HG03025 (cell line): Measurements from ENCODE around the gene C1orf50.
"Not testable (repeated sequence)": the region's sequence is repeated elsewhere in the genome, so short reads cannot be mapped to it uniquely, and the experiment has no call there.

Source experiments
- ATAC-seq: cut with Tn5 transposase; IDR thresholded peaks from one replicate; pipeline ENCODE4 v1.9.1; 2021; ENCODE audit warnings: mild to moderate bottlenecking, moderate library complexity; ENCODE audit not compliant: unreplicated experiment, low FRiP score

Gene C1orf50

DNA sequence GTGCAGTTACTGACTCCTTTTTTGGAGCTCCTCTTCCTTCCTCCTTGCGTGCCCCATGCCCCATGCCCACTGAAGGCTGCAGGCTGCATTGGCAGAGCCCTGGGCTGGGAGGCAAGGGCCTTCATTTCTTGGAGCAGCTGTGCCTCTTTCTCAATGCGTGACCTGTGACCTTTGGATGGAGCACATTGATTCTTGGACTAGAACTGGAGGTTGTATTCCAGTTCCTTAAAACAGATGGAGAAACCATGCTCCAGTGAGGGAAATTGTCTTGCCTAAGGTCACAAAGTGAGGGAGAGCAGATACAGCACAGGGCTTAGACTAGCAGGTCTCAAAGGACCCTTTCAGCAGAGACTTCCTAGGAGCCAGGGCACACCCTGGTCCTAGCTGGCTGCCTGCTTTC lies 26.8 kb downstream of the C1orf50 start:
- no peak for ATAC-seq

DNA sequence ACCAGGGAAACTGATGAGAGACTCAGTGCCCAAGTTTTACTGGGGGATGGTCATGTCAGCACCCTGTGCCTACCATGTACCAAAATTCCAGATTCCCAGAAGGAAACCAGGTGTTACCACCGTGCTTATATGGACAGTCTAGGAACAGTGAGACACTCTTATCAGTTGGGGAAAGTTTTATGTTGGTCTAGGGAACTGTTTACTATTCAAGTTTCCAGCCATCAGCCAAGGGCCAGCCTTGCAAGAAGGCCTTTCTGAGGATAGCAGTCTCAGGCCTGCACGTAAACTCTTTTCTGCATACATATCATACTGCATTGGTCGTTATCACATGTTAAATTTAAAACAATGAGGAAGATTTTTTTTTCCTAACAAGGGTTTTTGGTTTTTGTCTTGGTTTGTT lies 30.4 kb downstream of the C1orf50 start:
- no peak for ATAC-seq

DNA sequence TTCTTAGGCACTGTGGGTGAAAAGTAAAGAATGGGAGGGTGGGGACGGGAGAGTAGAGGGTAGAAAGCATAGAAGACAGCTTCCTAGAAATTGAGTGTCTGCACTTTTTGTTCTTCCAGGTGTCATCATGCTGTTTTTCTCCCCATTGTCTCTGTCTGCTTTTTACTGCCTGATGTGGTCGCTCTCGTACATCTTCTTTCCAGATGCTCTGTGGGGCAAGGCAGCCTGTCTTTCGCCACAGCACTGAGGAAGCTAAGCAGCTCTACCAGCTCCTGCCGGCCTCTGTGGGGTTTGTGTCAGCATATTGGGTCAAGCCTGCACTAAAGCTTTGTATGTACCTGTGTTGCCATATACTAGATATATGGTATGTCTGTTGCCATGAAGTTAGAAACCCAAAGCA lies 30.9 kb downstream of the C1orf50 start:
- no peak for ATAC-seq

DNA sequence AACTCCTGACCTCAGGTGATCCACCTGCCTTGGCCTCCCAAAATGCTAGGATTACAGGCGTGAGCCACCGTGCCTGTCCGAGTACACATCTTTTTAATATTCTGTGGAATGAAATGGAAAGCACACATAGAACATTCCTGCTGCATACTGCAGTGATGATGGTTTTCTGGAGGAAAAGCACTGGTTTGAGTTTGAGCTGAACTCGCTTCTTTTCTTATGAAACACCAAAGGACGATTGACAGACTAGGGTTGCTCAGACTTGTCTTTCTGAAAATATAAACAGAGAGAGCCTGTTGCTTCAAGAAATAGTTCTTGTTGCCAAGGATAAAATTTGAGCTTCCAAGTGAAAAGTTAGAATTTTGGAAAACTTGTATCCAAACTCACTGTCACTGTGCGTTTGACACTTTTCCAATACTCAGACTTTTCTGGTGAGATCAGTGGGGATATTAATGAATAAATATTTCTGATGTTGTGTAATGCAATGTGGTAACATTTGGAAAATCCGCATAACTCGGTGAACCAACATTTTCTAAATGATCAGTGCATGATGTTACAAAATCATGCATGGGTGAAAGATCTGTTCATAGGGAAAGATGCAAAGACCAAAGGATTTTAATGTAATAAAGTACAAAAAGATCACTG lies 34.9 kb downstream of the C1orf50 start:
- no peak for ATAC-seq

DNA sequence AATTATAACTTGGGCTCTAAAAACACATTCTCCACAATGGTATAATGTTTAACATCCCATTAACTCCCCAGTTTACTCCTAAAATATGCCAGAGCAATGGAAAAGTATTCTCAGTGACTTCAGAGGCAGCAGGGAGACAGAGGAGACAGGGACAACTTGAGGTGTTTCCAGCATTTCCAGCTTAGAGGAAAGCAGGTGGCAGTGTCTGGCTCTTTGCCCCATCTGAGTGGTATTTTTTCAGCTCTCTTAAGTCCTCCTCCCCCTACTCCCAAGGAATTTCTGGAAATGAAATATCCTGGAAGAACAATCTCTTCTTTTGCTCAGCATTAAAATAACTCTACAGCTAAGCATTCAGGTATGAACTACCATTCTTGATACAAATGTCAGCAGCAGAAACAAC lies 39.1 kb downstream of the C1orf50 start:
- no peak for ATAC-seq

DNA sequence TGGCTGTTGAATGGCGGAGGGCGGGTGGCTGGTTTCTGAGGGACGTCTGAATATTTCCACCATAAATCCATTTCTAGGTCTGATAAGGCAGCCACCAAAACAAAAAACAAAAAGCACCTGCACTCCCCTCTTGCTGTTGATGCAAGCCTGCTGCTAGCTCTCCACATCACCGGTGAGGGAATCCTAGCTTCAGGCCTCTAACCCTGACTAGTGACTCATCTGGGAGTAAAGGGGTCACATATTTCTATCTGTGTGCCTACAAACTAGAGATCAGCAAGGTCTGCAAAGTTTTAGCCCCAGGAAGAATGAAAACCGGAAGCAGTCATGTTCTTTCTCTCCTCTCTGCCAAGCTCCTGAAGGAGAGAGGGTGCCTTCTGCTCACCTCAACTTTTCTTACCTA lies 39.5 kb downstream of the C1orf50 start:
- no peak for ATAC-seq

DNA sequence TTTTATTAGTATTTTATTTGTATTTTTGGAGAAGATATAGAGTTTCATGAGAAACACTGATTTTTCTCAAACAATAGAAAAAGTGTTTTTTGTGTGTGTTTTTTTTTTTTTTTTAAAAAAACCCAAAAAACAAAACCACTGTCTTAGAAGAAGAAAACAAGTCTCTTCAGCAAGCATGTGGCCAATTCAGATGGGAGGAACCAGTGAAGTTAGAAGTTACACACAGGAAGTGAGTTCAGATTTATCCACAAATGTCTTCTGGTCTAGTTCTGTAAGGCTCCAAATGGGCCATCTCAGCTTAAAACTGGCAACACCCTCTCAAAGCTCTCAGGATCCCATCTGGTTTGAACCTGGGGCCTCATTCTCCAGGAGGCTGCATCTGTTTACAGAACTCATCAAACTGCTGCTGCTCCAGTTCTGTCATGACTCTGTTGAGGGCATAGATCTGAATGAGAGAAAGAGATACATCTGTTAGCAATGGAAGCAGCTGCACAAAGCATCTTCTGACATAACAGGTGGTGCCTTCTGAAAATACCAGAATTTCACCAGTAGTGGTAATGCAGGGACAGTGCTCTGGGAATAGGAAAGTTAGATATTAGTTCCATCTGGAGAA lies 40.1 kb downstream of the C1orf50 start:
- ATAC-seq, result no peak

DNA sequence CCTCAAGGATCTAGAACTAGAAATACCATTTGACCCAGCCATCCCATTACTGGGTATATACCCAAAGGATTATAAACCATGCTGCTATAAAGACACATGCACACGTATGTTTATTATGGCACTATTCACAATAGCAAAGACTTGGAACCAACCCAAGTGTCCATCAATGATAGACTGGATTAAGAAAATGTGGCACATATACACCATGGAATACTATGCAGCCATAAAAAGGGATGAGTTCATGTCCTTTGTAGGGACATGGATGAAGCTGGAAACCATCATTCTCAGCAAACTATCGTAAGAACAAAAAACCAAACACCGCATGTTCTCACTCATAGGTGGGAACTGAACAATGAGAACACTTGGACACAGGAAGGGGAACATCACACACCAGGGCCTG lies 47.8 kb downstream of the C1orf50 start:
- not testable (repeated sequence) for ATAC-seq

DNA sequence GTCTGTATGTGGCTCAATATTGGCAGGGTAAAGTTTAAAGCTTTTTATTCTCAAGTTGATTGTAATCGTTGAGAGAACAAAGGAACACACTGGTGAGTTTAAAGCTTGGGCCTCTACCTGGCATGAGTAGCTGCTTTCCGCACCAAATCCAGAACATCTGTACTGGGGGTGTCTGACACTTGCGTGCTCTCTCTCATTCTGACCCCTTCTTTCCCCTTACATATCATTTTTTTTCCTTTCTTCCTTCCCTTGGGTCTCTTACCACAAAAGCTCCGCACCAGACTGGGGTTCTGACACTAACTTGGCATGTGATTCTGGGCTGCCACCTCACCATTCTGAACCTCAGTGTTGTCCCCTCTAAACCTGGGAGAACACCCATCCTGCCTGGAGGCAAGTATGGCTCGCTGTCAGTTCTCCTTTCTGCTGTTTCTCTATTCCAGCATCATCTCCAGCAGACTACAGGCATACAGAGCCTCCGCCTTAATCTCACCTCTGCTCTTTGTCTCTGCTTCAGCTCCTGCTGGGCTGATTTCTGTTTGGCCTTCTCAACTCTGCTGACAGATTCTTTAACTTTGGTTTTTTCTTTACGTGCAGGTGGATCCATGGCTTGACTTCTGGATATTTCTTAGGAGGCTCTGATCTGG lies 49.0 kb downstream of the C1orf50 start:
- ATAC-seq, result no peak

DNA sequence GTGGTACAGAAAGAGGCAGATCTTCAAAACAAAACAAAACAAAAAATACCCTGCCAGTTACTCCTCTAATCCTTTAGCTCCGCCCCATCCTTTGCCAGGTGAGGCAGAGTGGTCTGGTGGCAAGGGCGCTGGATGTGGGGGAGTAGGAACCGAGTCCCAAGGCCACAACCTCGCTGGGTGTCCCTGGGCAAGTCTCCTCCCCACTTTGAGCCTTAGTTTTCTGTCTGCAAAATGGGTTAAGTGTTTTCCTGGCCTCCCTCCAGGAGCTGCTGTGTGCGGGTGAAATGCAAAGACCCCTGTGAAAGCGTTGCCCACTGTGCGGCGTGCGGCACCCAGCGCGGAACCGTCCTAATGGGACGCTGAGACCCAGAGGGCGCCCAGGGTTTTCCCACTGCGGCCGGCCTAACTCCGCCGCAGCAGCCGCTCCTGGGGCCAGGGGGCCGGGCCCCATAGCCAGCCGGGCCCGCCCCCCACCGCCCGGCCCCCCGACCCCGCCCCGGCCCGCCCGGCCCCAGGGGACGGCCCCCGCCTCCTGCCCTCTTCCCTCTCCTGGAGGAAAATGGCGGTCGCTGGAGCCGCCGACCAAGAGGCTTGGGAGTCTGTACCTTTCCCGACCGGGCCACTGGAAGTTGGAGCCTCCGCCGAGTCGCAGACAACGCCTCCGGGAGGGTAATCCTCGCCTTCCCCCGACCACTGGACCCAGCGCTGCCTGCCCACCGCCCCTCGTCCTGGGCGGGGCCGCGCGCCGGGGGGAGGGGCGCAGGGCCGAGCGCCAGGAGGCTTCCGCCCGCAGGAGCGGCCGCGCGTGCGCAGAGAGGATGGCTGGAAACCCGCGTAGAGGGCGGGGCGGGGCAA lies 49.8 kb downstream of the C1orf50 start, which contains the start of the genes ERMAP and SVBP:
Gene ERMAP (plus strand): TSS at position 538 of the 855 bp plus-strand sequence. CDS start 13,327 bp downstream, outside the sequence.
Gene SVBP (minus strand): TSS at position 813 of the 855 bp plus-strand sequence. CDS start 853 bp downstream, outside the sequence.
- ATAC-seq, result peak; percentile 76

DNA sequence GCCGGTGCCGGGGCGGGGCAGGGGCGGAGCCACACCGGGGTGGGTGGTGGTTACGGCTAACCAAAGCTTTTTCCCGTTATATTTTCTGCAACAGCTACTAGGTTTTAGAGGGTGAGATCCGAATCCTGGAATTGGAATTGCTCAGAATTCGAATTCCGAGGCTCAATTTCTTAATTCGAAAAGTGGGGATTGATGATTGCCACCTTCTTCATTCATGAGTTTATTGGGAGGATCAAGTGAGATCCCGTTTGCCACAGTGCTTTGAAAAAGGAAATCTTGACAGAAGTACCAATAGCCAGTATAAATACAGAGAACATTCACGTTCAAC lies 50.4 kb downstream of the C1orf50 start:
- no peak for ATAC-seq

DNA sequence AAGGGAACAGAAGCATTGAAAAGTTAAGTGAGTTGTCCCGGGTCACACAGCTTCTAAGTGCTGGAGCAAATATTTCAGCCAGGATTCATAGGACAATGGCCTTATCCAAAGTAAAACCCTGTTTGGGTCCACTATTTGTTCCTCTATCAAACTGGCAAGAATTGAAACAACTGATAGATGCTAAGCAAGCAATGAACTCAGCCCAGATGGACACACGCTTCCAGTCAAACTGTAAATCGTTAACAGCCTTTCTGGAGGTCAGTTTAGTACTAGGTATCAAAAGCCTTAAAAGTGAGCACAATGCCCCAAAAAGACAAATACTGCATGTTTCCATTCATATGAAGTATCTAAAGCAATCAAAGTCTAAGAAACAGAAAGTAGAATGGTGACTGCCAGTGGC lies 50.9 kb downstream of the C1orf50 start:
- ATAC-seq, result no peak

DNA sequence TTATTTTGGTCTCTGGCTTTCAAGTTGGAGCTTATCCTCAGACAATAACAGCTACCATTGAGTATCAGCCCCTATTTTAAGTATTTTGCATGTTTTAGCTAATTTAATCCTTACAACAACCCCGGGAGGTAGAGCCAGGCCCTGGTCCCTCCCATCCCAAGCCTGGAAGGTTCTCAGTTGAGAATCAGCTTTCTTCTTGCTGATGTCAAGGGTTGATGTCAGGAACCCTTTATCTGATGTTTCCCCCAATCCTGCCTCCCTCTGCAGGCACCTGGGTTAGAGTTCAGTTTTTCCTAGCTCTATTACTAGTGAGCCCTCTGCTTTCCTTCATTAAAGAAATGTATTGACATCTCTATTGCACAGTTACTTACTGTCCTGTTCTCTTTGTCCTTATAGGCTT lies 53.8 kb downstream of the C1orf50 start:
- no peak for ATAC-seq

DNA sequence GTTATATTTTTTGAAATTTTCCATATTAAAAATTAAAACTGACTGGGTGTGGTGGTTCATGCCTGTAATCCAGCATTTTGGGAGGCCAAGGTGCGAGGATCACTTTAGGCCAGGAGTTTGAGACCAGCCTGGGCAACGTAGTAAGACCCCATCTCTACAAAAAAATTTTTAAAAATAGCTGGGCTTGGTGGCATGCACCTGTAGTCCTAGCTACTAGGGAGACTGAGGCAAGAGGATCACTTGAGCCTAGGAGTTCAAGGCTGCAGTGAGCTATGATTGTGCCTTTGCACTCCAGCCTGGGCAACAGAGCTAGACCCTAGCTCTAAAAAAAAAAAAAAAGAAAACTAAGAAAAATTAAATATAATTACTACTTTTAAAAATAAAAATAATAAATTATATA lies 54.6 kb downstream of the C1orf50 start:
- no peak for ATAC-seq

DNA sequence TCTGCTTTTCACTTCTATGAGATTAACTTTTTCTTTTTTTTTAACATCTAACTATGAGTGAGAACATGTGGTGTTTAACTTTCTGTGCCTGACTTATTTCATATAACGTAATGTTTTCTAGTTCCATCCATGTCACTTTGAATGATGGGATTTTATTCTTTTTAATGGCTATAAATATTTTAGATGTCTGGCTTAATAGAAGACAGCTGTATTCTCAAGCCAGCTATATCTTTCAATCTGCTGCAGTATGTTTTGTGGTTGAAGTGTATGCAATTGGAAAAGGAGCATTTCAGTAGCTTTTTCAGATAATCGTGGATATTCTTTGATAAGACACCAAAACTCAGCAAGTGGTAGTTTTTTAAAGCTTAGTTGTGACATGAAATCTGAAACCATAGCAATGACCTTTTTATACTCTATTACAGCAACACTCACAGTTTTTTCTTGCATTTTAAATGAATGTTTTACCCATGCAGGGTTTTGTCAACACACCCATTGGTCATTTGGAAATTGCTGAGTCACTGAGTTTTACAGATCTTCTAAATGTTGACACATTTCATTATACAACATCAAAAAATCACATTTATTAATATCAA lies 55.8 kb downstream of the C1orf50 start:
- ATAC-seq, result no peak

DNA sequence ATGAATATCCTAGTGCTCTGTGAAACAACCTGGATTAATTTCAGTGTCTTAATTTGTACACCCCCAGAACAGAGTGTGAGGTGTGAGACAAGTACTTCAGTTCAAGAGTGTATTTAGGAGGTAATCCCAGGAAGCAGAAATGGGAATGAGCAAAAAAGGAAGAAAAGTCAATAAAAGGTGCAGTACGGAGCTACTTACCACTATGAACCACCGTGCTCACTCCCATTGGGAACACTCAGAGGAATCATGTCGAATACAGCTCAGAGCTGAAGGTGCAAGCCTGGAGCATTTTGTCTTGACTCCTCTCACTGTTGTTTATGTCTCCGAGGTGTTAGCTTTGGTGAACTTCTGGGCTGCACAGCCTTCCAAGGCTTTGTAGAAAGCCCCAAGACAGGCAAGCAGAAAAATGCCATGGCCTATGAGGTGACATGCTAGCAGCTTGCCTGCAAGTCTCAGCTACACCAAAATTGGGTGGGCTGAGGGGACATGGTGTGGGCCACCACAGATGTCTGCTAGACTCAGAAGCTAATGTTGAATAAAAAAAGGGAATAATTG lies 57.5 kb downstream of the C1orf50 start:
- ATAC-seq, result no peak

DNA sequence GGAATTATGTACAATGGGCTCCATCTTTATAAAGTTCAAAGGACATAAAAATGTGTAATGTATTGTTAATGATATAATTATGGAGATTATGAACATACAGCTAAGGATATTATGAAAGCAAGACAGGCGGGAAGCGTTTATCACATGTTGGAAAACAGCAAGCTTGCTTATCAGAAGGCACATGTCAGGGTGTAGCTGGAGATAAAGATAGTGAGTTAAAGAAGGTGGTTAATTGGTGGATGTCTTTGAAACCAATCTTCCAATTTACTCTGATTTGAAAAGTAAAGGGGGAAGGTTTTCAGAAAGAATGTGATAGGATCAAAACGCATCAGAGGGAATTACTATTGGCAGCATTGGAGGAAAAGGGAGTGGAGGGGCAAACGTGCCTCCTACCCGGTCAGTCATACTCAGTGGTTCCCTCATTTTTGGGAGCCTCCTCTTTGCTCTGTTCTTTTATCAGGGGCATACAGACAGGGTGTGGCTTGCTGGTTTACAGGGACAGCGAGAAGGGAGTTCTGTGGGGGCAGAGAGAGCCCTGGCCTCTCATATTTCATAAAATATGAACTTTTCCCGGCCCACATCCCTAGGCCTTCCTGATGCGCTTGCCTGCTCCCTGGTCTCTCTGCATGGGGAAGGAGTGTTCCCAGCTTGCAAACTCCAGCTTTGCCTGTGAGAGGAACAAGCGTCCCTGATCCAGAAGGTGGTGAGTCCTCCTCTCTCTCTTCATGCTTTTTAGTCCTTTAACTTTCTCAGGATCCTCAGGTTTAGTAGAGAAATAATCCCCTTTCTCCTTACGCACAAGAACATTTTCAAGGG lies 58.2 kb downstream of the C1orf50 start:
- no peak for ATAC-seq
